ENCODE results near the gene WDFY3. TPM values are rescaled to one million over a fixed set of nuclear protein-coding genes. Genes with fewer than 3 reads are reported as not detected.

The WDFY3 gene
- total RNA-seq, 1 donor from 2014 or later: 267 TPM

DNA sequence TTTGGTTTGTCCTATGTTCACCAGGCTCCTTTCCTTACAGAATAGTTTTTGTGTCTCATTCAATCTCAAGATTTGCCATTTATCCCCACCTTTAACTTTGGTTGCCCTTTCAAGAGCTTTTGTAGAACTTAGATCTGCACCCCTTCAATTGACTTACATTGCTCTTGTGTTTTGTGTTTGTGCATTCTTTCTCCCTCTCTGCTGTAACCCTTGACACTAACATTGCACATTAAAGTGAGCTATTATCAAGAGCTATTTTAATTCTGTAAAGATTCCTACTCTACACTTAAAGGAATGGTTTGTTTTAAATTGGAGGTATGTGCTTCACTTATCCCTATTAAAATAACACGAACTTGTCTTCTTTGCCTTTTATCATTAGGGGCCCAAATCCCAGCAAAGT is 318.3 kb downstream of the WDFY3 start:
- no peak for TF ChIP-seq CTCF (IDR thresholded peaks at IDR 0.05; ENCODE audit: partially characterized antibody, unreplicated experiment)
- Mint-ChIP-seq H3K9me3 (ENCODE audit: unreplicated experiment) (no peaks in the 10 kb centered on the region), H3K27me3 (ENCODE audit: unreplicated experiment) (no peaks in the 10 kb centered on the region), H3K27ac (ENCODE audit: unreplicated experiment) (no peak overlapping the region), H3K36me3 (ENCODE audit: unreplicated experiment) (no peaks in the 10 kb centered on the region), H3K4me3 (ENCODE audit: unreplicated experiment) (no peak overlapping the region), H3K4me1 (ENCODE audit: low read depth, unreplicated experiment) (peaks cover 3% of the 10 kb centered on the region)
- DNase-seq: no peak

DNA sequence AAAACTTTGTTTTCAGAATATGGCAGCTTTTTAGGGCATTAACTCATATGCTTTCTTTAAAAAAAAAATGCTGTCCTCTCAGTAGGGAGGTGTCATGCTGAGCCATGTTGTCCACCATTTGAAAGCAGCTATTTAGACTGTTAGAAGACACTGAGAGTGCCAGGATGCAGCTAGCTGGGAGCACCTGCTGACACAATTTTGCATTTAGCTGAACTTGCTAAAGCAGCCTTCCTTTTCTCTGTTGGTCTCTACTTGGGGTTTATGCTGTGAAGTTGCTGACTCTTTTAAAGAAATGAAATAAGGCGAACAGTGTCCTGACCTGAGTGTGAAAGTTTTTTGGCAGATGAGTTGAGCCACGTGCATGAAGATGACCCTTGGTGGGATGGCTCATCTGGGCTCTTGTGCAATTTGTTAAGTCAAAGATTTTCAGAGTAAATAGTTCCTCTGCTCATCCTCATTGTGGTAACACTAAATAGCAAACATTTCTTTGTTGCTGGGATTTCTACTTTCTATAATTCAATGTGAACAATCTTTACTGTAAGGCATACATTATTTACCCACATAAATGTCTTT is 319.1 kb downstream of the WDFY3 start:
- Mint-ChIP-seq H3K36me3 (ENCODE audit: unreplicated experiment) (no peaks in the 10 kb centered on the region), H3K4me3 (ENCODE audit: unreplicated experiment) (no peak overlapping the region), H3K27ac (ENCODE audit: unreplicated experiment) (no peak overlapping the region), H3K9me3 (ENCODE audit: unreplicated experiment) (no peaks in the 10 kb centered on the region), H3K27me3 (ENCODE audit: unreplicated experiment) (no peaks in the 10 kb centered on the region), H3K4me1 (ENCODE audit: low read depth, unreplicated experiment) (peaks cover 3% of the 10 kb centered on the region)
- TF ChIP-seq CTCF (IDR thresholded peaks at IDR 0.05; ENCODE audit: partially characterized antibody, unreplicated experiment): no peak
- DNase-seq: no peak

DNA sequence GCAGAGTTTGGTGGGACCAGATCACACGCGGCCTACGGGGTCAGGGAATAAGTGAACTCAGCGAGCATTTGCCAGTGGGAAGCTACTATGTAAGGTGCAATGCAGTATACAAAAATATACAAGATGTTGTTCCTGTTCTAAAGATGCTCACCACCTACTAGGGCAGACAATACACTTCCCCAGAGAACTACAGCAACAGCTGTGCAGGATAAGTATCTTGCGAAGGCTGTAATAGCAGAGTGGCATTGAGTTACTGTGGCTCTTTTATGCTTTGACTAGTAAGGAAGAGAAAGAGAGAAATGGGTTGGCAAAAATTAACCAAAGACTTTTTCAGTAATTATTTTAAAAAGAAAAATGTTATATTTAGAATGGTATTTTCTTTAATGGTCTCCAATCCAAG is 322.4 kb downstream of the WDFY3 start:
- H3K36me3 Mint-ChIP-seq (ENCODE audit: unreplicated experiment): no peaks in the 10 kb centered on the region
- H3K27ac Mint-ChIP-seq (ENCODE audit: unreplicated experiment): no peak overlapping the region
- DNase-seq: no peak
- no peaks in the 10 kb centered on the region for H3K27me3 Mint-ChIP-seq (ENCODE audit: unreplicated experiment)
- no peak for TF ChIP-seq CTCF (IDR thresholded peaks at IDR 0.05; ENCODE audit: partially characterized antibody, unreplicated experiment)
- no peak overlapping the region for H3K4me3 Mint-ChIP-seq (ENCODE audit: unreplicated experiment)
- H3K4me1 Mint-ChIP-seq (ENCODE audit: low read depth, unreplicated experiment): peaks cover 3% of the 10 kb centered on the region
- H3K9me3 Mint-ChIP-seq (ENCODE audit: unreplicated experiment): no peaks in the 10 kb centered on the region

GRCh38 chr4:84639145-84639544 is 327.3 kb downstream of the WDFY3 start:
- Mint-ChIP-seq H3K4me1 (ENCODE audit: low read depth, unreplicated experiment) (peaks cover 3% of the 10 kb centered on the region), H3K27ac (ENCODE audit: unreplicated experiment) (no peak overlapping the region), H3K4me3 (ENCODE audit: unreplicated experiment) (no peak overlapping the region), H3K27me3 (ENCODE audit: unreplicated experiment) (peaks cover 1% of the 10 kb centered on the region), H3K9me3 (ENCODE audit: unreplicated experiment) (no peaks in the 10 kb centered on the region), H3K36me3 (ENCODE audit: unreplicated experiment) (no peaks in the 10 kb centered on the region)
- TF ChIP-seq CTCF (IDR thresholded peaks at IDR 0.05; ENCODE audit: partially characterized antibody, unreplicated experiment): no peak
- no peak for DNase-seq

DNA sequence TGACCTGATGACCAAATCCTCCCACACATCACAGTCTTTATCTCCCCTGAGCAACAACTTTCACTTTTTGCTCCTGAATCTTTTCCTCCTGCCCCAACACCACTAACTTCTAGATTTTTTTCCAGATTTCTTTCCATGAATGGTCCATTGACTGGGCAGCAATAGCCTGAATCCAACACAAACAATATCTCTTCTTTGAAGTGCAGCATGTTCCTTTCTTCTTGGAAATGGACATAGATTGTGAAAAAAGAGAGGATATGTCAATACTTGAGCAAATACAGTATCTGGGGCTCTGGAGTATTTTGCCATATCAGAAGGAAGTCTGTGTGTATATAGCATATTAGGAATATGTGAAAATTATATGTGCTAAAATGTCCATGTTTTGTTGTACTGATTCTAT is 328.4 kb downstream of the WDFY3 start:
- TF ChIP-seq CTCF (IDR thresholded peaks at IDR 0.05; ENCODE audit: partially characterized antibody, unreplicated experiment): no peak

More for the DNA sequence above, 328.4 kb downstream of the WDFY3 start:
- no peak overlapping the region for H3K4me3 Mint-ChIP-seq (ENCODE audit: unreplicated experiment)
- H3K27me3 Mint-ChIP-seq (ENCODE audit: unreplicated experiment): peaks cover 1% of the 10 kb centered on the region
- no peaks in the 10 kb centered on the region for H3K4me1 Mint-ChIP-seq (ENCODE audit: low read depth, unreplicated experiment)
- H3K9me3 Mint-ChIP-seq (ENCODE audit: unreplicated experiment): no peaks in the 10 kb centered on the region
- no peak overlapping the region for H3K27ac Mint-ChIP-seq (ENCODE audit: unreplicated experiment)
- H3K36me3 Mint-ChIP-seq (ENCODE audit: unreplicated experiment): no peaks in the 10 kb centered on the region
- no peak for DNase-seq

Measured in glutamatergic neuron (in vitro differentiated cells).